Astrocyte (in vitro differentiated cells and primary cell): ENCODE measurements around the gene EFNA5.

Source experiments
- CTCF ChIP-seq: IDR thresholded peaks from 2 replicates; pipeline ENCODE4 v1.5.1; 2011; ENCODE audit warnings: low read depth, mild to moderate bottlenecking, inconsistent platforms, low read length, moderate library complexity; ENCODE audit not compliant: insufficient read depth
- EZH2 ChIP-seq: IDR thresholded peaks from 2 replicates; pipeline ENCODE4 v1.6.1; 2012; ENCODE audit warnings: mild to moderate bottlenecking, low read length, inconsistent platforms; ENCODE audit not compliant: insufficient read depth

GRCh38 chr5:107558823-107559375 lies 111.8 kb downstream of the EFNA5 start:
- TF ChIP-seq CTCF (no peak), EZH2 (no peak)
